Measurements from ENCODE around the gene NUP62. TPM values are rescaled to one million over a fixed set of nuclear protein-coding genes. Genes with fewer than 3 reads are reported as not detected.

The NUP62 gene
- total and polyA plus RNA-seq, 2 of the 8 experiments (the other 6 are each of a cell fraction or from before 2014, with no cell fraction given) = 50.0 to 107 TPM

DNA sequence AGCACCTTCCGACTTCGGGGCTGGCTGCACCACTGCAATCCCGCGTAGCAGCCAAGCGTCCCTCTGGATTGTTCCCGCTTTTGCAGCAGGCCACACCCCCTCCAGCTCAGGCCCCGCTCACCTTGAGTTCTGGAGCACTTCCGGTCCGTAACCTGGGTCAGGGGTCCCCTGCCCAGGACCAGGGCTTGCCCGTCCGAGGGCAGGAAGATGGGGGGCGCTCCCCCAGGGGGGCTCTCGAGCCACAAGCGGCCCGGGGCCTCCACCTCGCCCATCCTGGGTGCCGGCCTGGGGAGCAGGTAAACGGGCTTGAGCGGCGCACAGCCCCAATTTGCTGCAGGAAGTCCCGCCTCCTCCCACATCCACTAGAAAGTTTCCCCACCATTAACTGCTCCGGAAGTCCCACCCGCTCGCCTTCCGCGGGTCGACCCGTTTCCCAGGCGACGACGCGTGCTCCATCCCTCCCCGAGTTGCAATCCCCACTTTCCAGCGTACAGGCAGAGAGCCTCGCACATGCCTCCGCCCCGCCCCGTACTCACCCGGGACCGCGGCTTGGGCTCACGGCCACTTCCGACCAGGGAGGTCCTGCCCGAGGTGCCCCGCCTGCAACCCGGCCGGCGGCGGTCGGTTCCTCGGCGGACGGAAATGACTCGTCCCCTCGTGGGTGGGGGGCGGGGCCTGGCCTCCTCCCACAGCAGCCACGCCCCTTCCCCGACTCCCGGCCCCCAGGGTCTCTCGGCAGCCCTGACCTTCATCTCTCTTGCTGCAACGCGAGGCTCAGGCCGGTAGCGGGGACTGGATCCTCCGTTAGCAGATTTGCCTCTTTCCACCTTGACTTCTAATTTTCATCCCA is 62.1 kb downstream of the NUP62 start, which contains the start of gene PNKP (continued):
- TF ChIP-seq GTF2F1 (IDR thresholded peaks at IDR 0.05; ENCODE audit: borderline replicate concordance, low read depth, low read length) (no peak), KDM5A (IDR thresholded peaks at IDR 0.05; ENCODE audit: low read length) (0 out of 2 replicates have a peak, but pooled peaks have one; percentile 38), TAF7 (optimal IDR thresholded peaks at IDR 0.05; ENCODE audit: borderline replicate concordance, low read depth, low read length) (peak; percentile 23), SIN3A (conservative IDR thresholded peaks at IDR 0.05 in 1 of 2, IDR thresholded peaks at IDR 0.05 in 1 of 2; ENCODE audit: low read depth in 1 of 2, low read length in 2 of 2) (peak; percentile 75 to 78; a peak in 2 of 4 replicates), ATF2 (IDR thresholded peaks at IDR 0.05; ENCODE audit: low read length) (no peak), SAP30 (IDR thresholded peaks at IDR 0.05; ENCODE audit: insufficient read depth, insufficient replicate concordance, low read length) (no peak), FOSL1 (IDR thresholded peaks at IDR 0.05; ENCODE audit: insufficient read depth, low read depth, low read length) (no peak), RNF2 (IDR thresholded peaks at IDR 0.05; ENCODE audit: borderline replicate concordance, low read depth, low read length, missing control alignments, poor library complexity, severe bottlenecking) (no peak), CHD1 (IDR thresholded peaks at IDR 0.05; ENCODE audit: low read depth, low read length) (no peak), TBP (IDR thresholded peaks at IDR 0.05; ENCODE audit: low read depth, low read length) (peak; percentile 70; the same call in 1 of the 2 replicates), EP300 (IDR thresholded peaks at IDR 0.05; ENCODE audit: borderline replicate concordance in 1 of 2, low read depth in 2 of 2, low read length in 2 of 2) (no peak), SP4 (IDR thresholded peaks at IDR 0.05; ENCODE audit: low read length) (peak; percentile 33; the same call in 1 of the 2 replicates), RFX5 (IDR thresholded peaks at IDR 0.05; ENCODE audit: borderline replicate concordance, low read depth, low read length) (no peak)
- TF ChIP-seq, protein P1, sequence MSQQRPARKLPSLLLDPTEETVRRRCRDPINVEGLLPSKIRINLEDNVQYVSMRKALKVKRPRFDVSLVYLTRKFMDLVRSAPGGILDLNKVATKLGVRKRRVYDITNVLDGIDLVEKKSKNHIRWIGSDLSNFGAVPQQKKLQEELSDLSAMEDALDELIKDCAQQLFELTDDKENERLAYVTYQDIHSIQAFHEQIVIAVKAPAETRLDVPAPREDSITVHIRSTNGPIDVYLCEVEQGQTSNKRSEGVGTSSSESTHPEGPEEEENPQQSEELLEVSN (IDR thresholded peaks at IDR 0.05) = peak; percentile 68
- TF ChIP-seq, protein P2, sequence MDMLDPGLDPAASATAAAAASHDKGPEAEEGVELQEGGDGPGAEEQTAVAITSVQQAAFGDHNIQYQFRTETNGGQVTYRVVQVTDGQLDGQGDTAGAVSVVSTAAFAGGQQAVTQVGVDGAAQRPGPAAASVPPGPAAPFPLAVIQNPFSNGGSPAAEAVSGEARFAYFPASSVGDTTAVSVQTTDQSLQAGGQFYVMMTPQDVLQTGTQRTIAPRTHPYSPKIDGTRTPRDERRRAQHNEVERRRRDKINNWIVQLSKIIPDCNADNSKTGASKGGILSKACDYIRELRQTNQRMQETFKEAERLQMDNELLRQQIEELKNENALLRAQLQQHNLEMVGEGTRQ (IDR thresholded peaks at IDR 0.05; ENCODE audit: low read length) = no peak

All from H1 (cell line).